ENCODE data around the gene CDA.
"Not testable (repeated sequence)": the region's sequence is repeated elsewhere in the genome, so short reads cannot be mapped to it uniquely, and the experiment has no call there.

The CDA gene

GRCh38 chr1:20587661-20588053 is 1.2 kb upstream of the CDA start:
- FAIRE-seq: no peak

GRCh38 chr1:20589331-20590278 is 708 bp downstream of the CDA start:
- FAIRE-seq: no peak

- FAIRE-seq: no peak
Measured at GRCh38 chr1:20590306-20590777, 1.4 kb downstream of the CDA start.

GRCh38 chr1:20593756-20594155 is 4.9 kb downstream of the CDA start:
- FAIRE-seq: no peak

- FAIRE-seq: no peak
Measured at GRCh38 chr1:20594746-20595145, 5.8 kb downstream of the CDA start.

GRCh38 chr1:20596106-20596505 is 7.2 kb downstream of the CDA start:
- no peak for FAIRE-seq

- FAIRE-seq: no peak
Measured at GRCh38 chr1:20597650-20598049, 8.8 kb downstream of the CDA start.

- FAIRE-seq: no peak
Measured at GRCh38 chr1:20600156-20600555, 11.3 kb downstream of the CDA start.

GRCh38 chr1:20601129-20601825 is 12.4 kb downstream of the CDA start:
- no peak for FAIRE-seq

GRCh38 chr1:20602851-20603450 is 14.1 kb downstream of the CDA start:
- no peak for FAIRE-seq

GRCh38 chr1:20603504-20604464 is 14.9 kb downstream of the CDA start:
- no peak for FAIRE-seq

GRCh38 chr1:20604678-20605077 is 15.8 kb downstream of the CDA start:
- FAIRE-seq: no peak

GRCh38 chr1:20606801-20607570 is 18.1 kb downstream of the CDA start:
- not testable (repeated sequence) for FAIRE-seq

- no peak for FAIRE-seq
Measured at GRCh38 chr1:20609541-20609940, 20.6 kb downstream of the CDA start.

GRCh38 chr1:20610970-20611369 is 22.1 kb downstream of the CDA start:
- FAIRE-seq: no peak

- FAIRE-seq: no peak
Measured at GRCh38 chr1:20611652-20612051, 22.8 kb downstream of the CDA start.

GRCh38 chr1:20612221-20612746 is 23.4 kb downstream of the CDA start:
- no peak for FAIRE-seq

GRCh38 chr1:20614131-20614579 is 25.3 kb downstream of the CDA start:
- no peak for FAIRE-seq

GRCh38 chr1:20615946-20616846 is 27.3 kb downstream of the CDA start:
- FAIRE-seq: no peak
